ENCODE results near the gene BCAN. TPM values are rescaled to one million over a fixed set of nuclear protein-coding genes. Genes with fewer than 3 reads are reported as not detected.

BCAN gene
- total and polyA plus RNA-seq, 2 of the 4 experiments (the other 2 are of a cell fraction) = 0.07 TPM; not detected in 1

- H2BK15ac ChIP-seq (ENCODE audit: low read depth, low read length) = peak overlapping the region; percentile 83; the same call in 2 of the 3 replicates
- peak overlapping the region; percentile 69 for H3K14ac ChIP-seq (replicated peaks; ENCODE audit: low read depth, low read length)
- H2BK20ac ChIP-seq (ENCODE audit: low read depth, low read length) = peak overlapping the region; percentile 97
- H2AFZ ChIP-seq (replicated peaks; ENCODE audit: low read length, poor library complexity) = no peak overlapping the region
- peak overlapping the region; percentile 96 for H2BK120ac ChIP-seq (ENCODE audit: low read depth, low read length)
- no peaks in the 10 kb centered on the region for H3K27me3 ChIP-seq (ENCODE audit: control insufficient read depth, insufficient read depth, low read length)
- no peak overlapping the region for H2AK9ac ChIP-seq (replicated peaks; ENCODE audit: low read depth, low read length, poor library complexity)
- peak overlapping the region; percentile 76 for H3K23ac ChIP-seq (ENCODE audit: low read depth, low read length)
- peak overlapping the region; percentile 7; the same call in 1 of the 2 replicates for H3K56ac ChIP-seq (ENCODE audit: extremely low read depth, insufficient read depth, low read length)
- ChIA-PET POLR2A (ENCODE audit: unreplicated experiment) (interaction anchor here (0.6 to 2.8 kb wide), 2 partner anchors 9 to 14 kb away, joined by 19 to 29 read pairs; partner anchors contain the start of gene NES), CTCF (interaction anchor here (2.3 kb wide), 1 partner anchor 27 kb away, joined by 6 read pairs; no protein-coding TSS in a partner anchor)
- 81% methylated on average over 3 of the region's 5 CpGs; no CpG with 5 or more reads in 1 of the 2 experiments for WGBS, 2 experiments (ENCODE audit: extremely low coverage in 2 of 2, insufficient read length in 1 of 2)
- H3K27ac ChIP-seq (ENCODE audit: insufficient read depth, low read length) = peak overlapping the region; percentile 46
- H4K91ac ChIP-seq (ENCODE audit: insufficient read depth, low read depth, low read length) = peak overlapping the region; percentile 72
- intact Hi-C loops (cut with micrococcal nuclease) = no loop called here
- no peaks in the 10 kb centered on the region for H3K9me3 ChIP-seq (ENCODE audit: control insufficient read depth, insufficient read depth, low read length)
- peak overlapping the region; percentile 17; the same call in 1 of the 2 replicates for H3K4me2 ChIP-seq (ENCODE audit: low read depth, low read length)
- peak overlapping the region; percentile 34 to 79; a peak in 2 of 4 replicates for H4K8ac ChIP-seq (ENCODE audit: low read depth in 2 of 2, low read length in 2 of 2)
- H2BK5ac ChIP-seq (ENCODE audit: low read depth, low read length, poor library complexity, severe bottlenecking) = peak overlapping the region; percentile 95
- H3K79me1 ChIP-seq (ENCODE audit: low read depth in 1 of 2, low read length in 2 of 2) = peaks cover 0 to 36% of the 10 kb centered on the region in 2 experiments; a peak in 2 of 4 replicates
- DNase-seq (no peak), ATAC-seq (ENCODE audit: low read depth) (no peak)
- H3K9ac ChIP-seq (ENCODE audit: low read depth, low read length) = peak overlapping the region; percentile 5; the same call in 1 of the 2 replicates
- H3K18ac ChIP-seq (ENCODE audit: low read depth, low read length) = peak overlapping the region; percentile 45; the same call in 1 of the 2 replicates
- BruUV-seq (replicated peaks) = no TSS peak
- peaks cover 25% of the 10 kb centered on the region for H3K9me1 ChIP-seq (ENCODE audit: insufficient read depth, low read length)
- no peaks in the 10 kb centered on the region for H3K36me3 ChIP-seq (ENCODE audit: control insufficient read depth, insufficient read depth, low read length)
- peak overlapping the region; percentile 87 for H3K4ac ChIP-seq (ENCODE audit: low read depth, low read length)
- H3K4me1 ChIP-seq (ENCODE audit: control insufficient read depth, insufficient read depth, low read length) = peaks cover 62% of the 10 kb centered on the region
- peak overlapping the region; percentile 73 for H2AK5ac ChIP-seq (ENCODE audit: low read depth, low read length)
- no peak for TF ChIP-seq POLR2A (IDR thresholded peaks at IDR 0.05; ENCODE audit: low read depth, low read length)
- TF ChIP-seq RFX5 (IDR thresholded peaks at IDR 0.05; ENCODE audit: low read depth, low read length) = no peak
- TF ChIP-seq RCOR1 (IDR thresholded peaks at IDR 0.05; ENCODE audit: insufficient replicate concordance, low read length) = no peak
- no peak for TF ChIP-seq MAFK (IDR thresholded peaks at IDR 0.05; ENCODE audit: low read depth, low read length)
- no peak for TF ChIP-seq ELK1 (IDR thresholded peaks at IDR 0.05; ENCODE audit: borderline replicate concordance, low read depth, low read length)
- no peak for TF ChIP-seq USF2 (IDR thresholded peaks at IDR 0.05; ENCODE audit: low read depth, low read length)
- no peak for TF ChIP-seq FOS (IDR thresholded peaks at IDR 0.05; ENCODE audit: low read depth, low read length)
- TF ChIP-seq NFE2L2 (IDR thresholded peaks at IDR 0.05; ENCODE audit: low read depth, low read length) = no peak
- TF ChIP-seq MXI1 (IDR thresholded peaks at IDR 0.05; ENCODE audit: borderline replicate concordance, low read depth, low read length) = no peak
- TF ChIP-seq RAD21 (IDR thresholded peaks at IDR 0.05; ENCODE audit: low read length) = no peak
- TF ChIP-seq BHLHE40 (IDR thresholded peaks at IDR 0.05; ENCODE audit: low read depth, low read length) = no peak
- no peak for TF ChIP-seq MAZ (IDR thresholded peaks at IDR 0.05; ENCODE audit: borderline replicate concordance, low read depth, low read length)
- no peak for TF ChIP-seq CEBPB (IDR thresholded peaks at IDR 0.05; ENCODE audit: low read depth, low read length)
- no peak for TF ChIP-seq CTCF (conservative IDR thresholded peaks at IDR 0.05; ENCODE audit: low read depth, low read length)
- TF ChIP-seq CHD1 (IDR thresholded peaks at IDR 0.05; ENCODE audit: low read depth, low read length) = no peak
- no peak for TF ChIP-seq SMC3 (IDR thresholded peaks at IDR 0.05; ENCODE audit: low read depth, low read length)
- H3K4me3 ChIP-seq (ENCODE audit: insufficient read depth, low read depth, low read length) = no peak overlapping the region
- in situ Hi-C loops (cut with MboI; ENCODE audit: low sequenced_read_pairs) = no loop called here
- no peaks in the 10 kb centered on the region for H4K20me1 ChIP-seq (ENCODE audit: insufficient read depth, low read length)
- dilution Hi-C loops (cut with HindIII; ENCODE audit: low sequenced_read_pairs, unreplicated experiment) = no loop called here
- H4K5ac ChIP-seq (ENCODE audit: low read depth, low read length) = peak overlapping the region; percentile 22; the same call in 1 of the 2 replicates
Observed at GRCh38 chr1:156662800-156663055, 20.8 kb downstream of the BCAN start.

Measured in IMR-90 (cell line).